SU-DHL-6 (cell line): ENCODE measurements around the gene VSIG10L.

Experiments used
- H2AFZ ChIP-seq: fragments of 200-600 bp; sonication (generic); 2 replicates; pipeline ENCODE4 v1.6.1; 2014; ENCODE audit warnings: low read depth, mild to moderate bottlenecking, moderate library complexity, mixed read lengths, antibody characterized with exemption, low read length; ENCODE audit not compliant: severe bottlenecking
- H3F3A ChIP-seq: fragments of 200-600 bp; shearing (Covaris generic); 2 replicates; pipeline ENCODE4 v1.6.0; 2016; ENCODE audit warnings: antibody characterized with exemption, mild to moderate bottlenecking; ENCODE audit not compliant: insufficient read depth
- H3K27ac ChIP-seq: fragments of 200-600 bp; sonication (generic); 2 replicates; pipeline ENCODE4 v1.5.1; 2016; ENCODE audit warnings: low read depth, mild to moderate bottlenecking, low read length, moderate library complexity, mixed read lengths
- H3K27me3 ChIP-seq: fragments of 200-600 bp; sonication (generic), shearing (Covaris generic); 2 replicates; pipeline ENCODE4 v1.6.0; 2014; ENCODE audit warnings: mild to moderate bottlenecking, low read length
- H3K36me3 ChIP-seq: fragments of 200-600 bp; sonication (generic); 2 replicates; pipeline ENCODE4 v1.6.1; 2014; ENCODE audit warnings: mild to moderate bottlenecking, low read length, mixed read lengths
- H3K4me2 ChIP-seq: fragments of 300-600, 200-600 bp; shearing (Covaris generic), sonication (generic); 2 replicates; pipeline ENCODE4 v1.6.0; 2014; ENCODE audit warnings: low read length, low read depth, mild to moderate bottlenecking; ENCODE audit not compliant: poor library complexity, severe bottlenecking
- H3K4me3 ChIP-seq: fragments of 200-600 bp; sonication (generic); 2 replicates; pipeline ENCODE4 v1.5.1; 2014; ENCODE audit warnings: antibody characterized with exemption, low read length, mild to moderate bottlenecking, mixed read lengths; ENCODE audit not compliant: insufficient read depth, poor library complexity, severe bottlenecking
- H3K79me2 ChIP-seq: fragments of 200-600 bp; sonication (generic); 2 replicates; pipeline ENCODE4 v1.6.1; 2014; ENCODE audit warnings: mild to moderate bottlenecking, low read length, moderate library complexity; ENCODE audit not compliant: insufficient read depth
- H3K9ac ChIP-seq: fragments of 200-600 bp; sonication (generic); 2 replicates; pipeline ENCODE4 v1.7.0; 2014; ENCODE audit warnings: mild to moderate bottlenecking, low read length
- H3K9me2 ChIP-seq: fragments of 200-600 bp; sonication (generic); replicated peaks from 2 replicates; pipeline ENCODE4 v1.6.1; 2014; ENCODE audit warnings: low read length; ENCODE audit not compliant: insufficient read depth
- H3K9me3 ChIP-seq: fragments of 200-600 bp; sonication (generic); 2 replicates; pipeline ENCODE4 v1.6.1; 2014; ENCODE audit warnings: low read length, mixed read lengths; ENCODE audit not compliant: insufficient read depth
- H4K20me1 ChIP-seq: fragments of 200-600 bp; sonication (generic); 2 replicates; pipeline ENCODE4 v1.6.1; 2014; ENCODE audit warnings: low read depth, mild to moderate bottlenecking, antibody characterized with exemption, low read length, moderate library complexity, mixed read lengths
- CTCF ChIP-seq: fragments of 200-600 bp; sonication (generic); IDR thresholded peaks from one replicate; pipeline ENCODE4 v1.5.1; 2017; ENCODE audit warnings: antibody characterized with exemption, mild to moderate bottlenecking, low read length, moderate library complexity; ENCODE audit not compliant: insufficient read depth, poor library complexity, severe bottlenecking
- EZH2phosphoT487 ChIP-seq: fragments of 200-600 bp; sonication (generic), shearing (Covaris generic); conservative IDR thresholded peaks from 2 replicates; pipeline ENCODE4 v1.6.1; 2018; ENCODE audit warnings: mild to moderate bottlenecking, antibody characterized with exemption, low read length, moderate library complexity, mixed read lengths

Gene VSIG10L

GRCh38 chr19:51321799-51322198, 20.1 kb downstream of the VSIG10L start:
- TF ChIP-seq CTCF (no peak), EZH2phosphoT487 (no peak)
- Histone ChIP-seq H3K79me2 (no peaks in the 10 kb centered on the region), H3K9ac (no peak overlapping the region), H3K4me2 (no peak overlapping the region), H3K4me3 (no peak overlapping the region), H3K27ac (no peak overlapping the region), H3K9me3 (no peaks in the 10 kb centered on the region), H4K20me1 (no peaks in the 10 kb centered on the region), H3K36me3 (no peaks in the 10 kb centered on the region), H3K9me2 (no peaks in the 10 kb centered on the region), H3K27me3 (no peaks in the 10 kb centered on the region), H2AFZ (no peak overlapping the region), H3F3A (no peaks in the 10 kb centered on the region)

GRCh38 chr19:51320280-51320657, 21.7 kb downstream of the VSIG10L start:
- Histone ChIP-seq H3F3A (no peaks in the 10 kb centered on the region), H3K9me3 (no peaks in the 10 kb centered on the region), H3K9ac (no peak overlapping the region), H3K27ac (no peak overlapping the region), H3K27me3 (no peaks in the 10 kb centered on the region), H3K9me2 (no peaks in the 10 kb centered on the region), H2AFZ (no peak overlapping the region), H3K4me3 (no peak overlapping the region), H3K4me2 (no peak overlapping the region), H4K20me1 (no peaks in the 10 kb centered on the region), H3K36me3 (no peaks in the 10 kb centered on the region), H3K79me2 (no peaks in the 10 kb centered on the region)
- TF ChIP-seq EZH2phosphoT487 (no peak), CTCF (no peak)

- Histone ChIP-seq H3K9ac (no peak overlapping the region), H3K4me2 (no peak overlapping the region), H3K36me3 (no peaks in the 10 kb centered on the region), H4K20me1 (no peaks in the 10 kb centered on the region), H3K9me2 (no peaks in the 10 kb centered on the region), H3K27ac (no peak overlapping the region), H3K9me3 (no peaks in the 10 kb centered on the region), H3F3A (no peaks in the 10 kb centered on the region), H3K4me3 (no peak overlapping the region), H3K79me2 (no peaks in the 10 kb centered on the region), H3K27me3 (no peaks in the 10 kb centered on the region), H2AFZ (no peak overlapping the region)
- TF ChIP-seq EZH2phosphoT487 (no peak), CTCF (no peak)
These were observed 22.2 kb downstream of the VSIG10L start for GRCh38 chr19:51319649-51320279.
